GM18873 (cell line): ENCODE data around the gene SPATS2L.

Experiments used
- ATAC-seq: cut with Tn5 transposase; IDR thresholded peaks from one replicate; pipeline ENCODE4 v1.9.1; 2021; ENCODE audit warnings: mild to moderate bottlenecking, moderate library complexity, moderate number of reproducible peaks; ENCODE audit not compliant: unreplicated experiment, low FRiP score

SPATS2L gene

DNA sequence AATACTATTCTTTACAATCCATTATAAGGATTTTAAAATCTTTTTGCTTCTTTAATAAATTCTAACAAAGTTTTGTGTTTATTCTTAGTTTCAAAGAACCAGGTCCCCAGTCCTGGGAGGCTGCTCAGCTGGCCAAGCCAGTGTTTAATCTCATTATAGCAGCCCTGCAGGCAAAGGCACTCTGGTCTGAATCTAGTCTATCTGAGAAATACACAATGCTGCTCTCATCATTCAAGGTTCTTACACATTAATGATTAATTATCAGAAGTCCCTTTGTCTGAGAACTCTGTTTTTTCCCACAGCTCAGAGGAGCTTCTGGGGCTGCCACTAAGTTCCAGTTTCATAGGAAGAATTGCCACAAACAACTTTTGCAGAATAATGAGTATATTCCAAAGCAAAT, 175.7 kb downstream of the SPATS2L start:
- ATAC-seq: peak; percentile 54

DNA sequence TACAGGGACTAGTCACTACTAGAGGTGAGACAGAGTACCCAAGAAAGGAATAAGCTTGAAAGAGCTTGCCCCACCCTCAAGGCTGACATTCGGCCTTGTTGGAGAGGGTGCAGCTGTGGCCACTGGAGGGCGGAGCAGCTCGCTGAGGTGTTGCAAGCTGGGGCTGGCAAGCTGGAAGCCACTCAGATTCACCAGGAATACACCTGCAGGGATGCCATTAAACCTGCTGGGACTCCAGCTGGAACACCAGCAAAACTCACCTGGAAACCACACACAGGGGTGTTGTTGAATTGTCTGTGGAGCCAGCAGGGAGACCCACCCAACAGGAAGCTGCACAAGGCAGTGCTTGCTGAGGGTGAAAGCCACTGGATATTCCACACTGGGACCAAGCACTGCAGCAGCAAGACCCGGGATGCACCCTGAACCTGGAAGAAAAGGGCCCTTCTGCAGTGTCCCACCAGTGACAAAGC, 177.3 kb downstream of the SPATS2L start:
- peak; percentile 40 for ATAC-seq

DNA sequence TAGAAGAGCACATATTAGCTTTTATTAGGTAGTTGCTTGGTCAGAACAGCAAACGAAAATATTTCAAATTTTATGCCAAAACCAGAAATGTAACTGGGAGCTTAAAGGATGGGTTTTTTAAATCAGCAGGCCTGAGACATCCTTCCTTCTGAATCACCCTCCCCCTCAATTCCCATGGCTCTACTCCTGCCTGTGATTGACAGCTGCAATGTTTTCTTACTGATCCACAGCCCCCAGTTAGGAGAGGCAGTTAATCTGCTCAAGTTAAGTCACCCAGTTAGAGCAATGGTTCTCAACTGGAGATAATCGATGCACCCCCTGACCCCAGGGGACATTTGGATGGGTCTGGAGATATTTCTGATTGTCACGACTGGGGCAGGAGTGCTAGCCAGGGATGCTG, 178.4 kb downstream of the SPATS2L start:
- no peak for ATAC-seq

DNA sequence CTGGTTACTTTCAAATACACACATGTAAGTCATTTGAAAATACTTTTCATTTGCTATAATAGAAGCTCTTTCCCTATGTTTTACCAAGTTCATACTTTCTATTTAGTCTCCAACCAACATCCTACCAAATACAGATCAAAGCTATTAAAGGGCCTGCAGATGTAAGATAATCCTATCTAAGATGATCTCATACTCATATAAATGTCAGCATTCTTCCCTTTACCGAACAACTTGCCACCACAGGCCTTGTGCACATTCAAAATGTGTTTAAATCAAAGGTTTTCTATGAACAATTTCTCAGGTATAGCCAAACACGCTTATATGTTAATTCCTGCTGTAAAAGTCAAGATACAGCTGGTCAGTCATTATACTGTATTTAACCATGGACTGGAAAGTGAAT, 180.0 kb downstream of the SPATS2L start:
- no peak for ATAC-seq

DNA sequence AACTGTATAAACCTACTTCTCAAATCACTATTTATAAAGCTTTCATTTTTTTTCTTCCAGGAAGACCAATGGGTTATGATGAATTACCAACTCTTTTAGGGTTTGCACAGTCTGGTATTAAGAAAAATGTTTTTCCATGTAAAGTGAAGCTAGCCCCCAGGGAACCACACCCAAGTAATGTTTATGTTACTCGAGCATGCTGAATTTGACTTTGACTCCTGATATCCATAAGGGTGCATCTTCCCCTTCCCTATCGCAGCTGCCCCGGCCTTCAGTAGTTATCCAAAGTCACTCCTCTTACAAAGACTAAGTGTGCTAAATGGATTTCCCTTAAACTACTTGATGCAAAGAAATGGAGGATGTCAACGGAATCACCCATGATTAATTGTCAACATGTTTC, 181.7 kb downstream of the SPATS2L start:
- no peak for ATAC-seq

DNA sequence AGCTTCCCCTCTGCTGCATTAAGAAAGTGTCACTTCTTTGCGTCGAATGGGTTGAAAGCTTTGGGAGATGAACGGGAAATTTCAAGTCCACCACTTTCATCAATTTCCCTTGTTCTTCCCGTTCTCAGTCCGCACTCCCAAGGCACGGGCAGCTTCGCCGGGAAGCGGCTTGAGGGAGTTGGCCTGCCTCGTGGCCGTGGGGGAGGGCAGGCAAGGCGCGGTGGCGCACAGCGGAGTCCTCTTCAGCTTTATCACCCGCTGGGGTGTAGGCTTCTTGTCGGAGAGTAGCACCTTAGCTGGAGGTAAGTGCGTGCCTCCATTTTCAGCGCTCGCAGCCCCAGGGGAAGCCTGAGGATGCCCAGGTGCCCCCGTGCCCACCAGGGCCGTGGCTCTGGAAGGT, 183.5 kb downstream of the SPATS2L start:
- no peak for ATAC-seq

DNA sequence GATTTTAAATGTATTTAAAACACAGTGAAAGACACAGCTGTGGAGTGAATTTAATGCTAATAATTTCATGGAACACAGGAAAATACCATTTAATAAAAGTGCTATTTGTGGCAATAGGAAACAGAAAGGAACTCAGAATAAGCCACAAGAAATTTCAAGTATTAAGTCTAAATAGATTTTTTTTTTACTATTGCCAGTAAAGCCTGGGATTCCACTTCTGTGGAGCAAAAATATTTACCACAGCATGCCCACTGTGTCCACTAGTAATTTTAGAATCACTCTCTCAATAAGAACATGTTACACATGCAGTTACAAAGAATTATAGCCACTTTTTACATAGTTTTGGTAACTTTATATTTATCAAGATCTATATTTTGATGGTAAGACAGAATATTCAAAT, 186.2 kb downstream of the SPATS2L start:
- ATAC-seq: no peak

DNA sequence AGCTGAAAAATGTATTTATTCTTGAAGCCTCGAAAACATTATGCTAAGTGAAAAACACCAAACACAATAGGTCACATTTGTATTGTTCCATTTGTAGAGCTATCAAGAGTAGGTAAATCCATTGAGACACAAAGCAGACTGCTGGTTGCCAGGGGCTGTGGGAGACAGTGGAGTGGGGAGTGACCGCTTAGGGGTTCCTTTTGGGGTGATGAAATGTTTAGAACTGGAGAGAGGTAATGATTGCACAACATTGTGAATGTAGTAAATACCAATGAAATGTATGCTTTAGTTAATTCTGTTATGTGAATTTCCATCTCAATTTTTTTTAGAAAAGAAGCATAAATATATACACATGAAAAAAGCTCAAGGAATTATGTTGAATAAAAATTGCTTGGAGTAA, 187.6 kb downstream of the SPATS2L start:
- no peak for ATAC-seq

DNA sequence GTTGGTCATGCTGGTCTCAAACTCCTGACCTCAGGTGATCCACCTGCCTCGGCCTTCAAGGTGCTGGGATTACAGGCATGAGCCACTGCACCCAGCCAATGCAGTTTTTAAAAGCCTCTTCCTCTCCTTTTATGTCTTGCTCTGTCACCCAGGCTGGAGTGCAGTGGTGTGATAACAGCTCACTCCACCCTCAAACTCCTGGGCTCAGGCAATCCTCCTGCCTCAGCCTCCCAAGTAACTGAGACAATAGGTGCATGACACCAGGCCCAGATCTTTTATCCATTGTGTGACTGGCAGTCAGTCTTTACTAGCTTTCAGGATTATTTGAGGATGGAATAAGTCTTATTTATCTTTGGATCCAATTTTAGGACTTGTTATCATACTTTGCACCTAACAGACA, 190.2 kb downstream of the SPATS2L start:
- no peak for ATAC-seq

DNA sequence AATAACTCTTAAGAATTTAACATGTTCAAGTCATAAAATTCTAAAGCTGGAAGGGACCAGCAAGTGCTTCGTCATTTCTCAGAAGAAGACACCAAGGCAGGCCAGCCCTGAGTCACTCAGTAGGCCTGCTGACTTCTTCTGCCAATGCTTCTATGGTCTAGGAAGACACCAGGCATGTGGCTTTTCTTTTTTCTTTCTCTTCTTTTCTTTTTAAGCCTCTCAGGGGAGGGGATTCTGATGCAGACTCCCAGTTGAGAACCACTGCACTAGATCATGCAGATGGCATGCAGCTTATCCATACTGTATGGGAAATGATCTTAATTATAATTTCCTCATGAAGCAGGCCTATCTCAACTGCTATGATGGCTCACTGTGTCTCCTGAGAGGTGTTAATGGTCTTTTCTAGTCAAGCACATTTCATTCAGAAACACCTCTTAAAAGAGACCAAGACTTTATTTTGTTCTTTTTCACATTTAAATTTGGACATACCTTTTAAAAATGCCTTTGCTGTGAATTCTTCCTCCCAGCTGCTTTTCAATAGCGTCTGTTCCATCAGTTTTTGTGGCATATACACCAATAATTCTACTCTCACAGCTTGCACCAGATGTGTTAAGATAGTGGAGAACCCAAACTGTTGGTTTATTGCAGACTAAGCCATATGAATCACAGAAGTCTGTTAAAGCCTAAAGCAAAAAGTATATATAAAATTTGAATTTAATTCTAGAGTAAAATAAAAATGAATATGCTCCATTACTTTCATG, 192.1 kb downstream of the SPATS2L start:
- no peak for ATAC-seq

DNA sequence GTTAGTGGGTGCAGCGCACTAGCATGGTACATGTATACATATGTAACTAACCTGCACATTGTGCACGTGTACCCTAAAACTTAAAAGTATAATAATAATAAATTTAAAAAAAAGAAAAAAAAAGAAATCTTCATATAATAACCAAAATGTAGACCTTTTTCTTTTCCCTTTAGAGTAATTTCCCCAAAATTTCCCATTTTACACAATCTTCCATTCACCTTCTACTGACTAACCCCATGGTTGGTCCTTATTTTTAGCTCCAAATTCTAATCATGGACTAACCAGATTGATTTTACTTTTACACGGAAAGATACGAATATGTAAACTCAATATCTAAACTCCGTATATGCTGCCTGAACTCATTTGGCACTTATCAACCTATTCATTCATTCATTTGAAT, 195.7 kb downstream of the SPATS2L start:
- ATAC-seq: no peak

DNA sequence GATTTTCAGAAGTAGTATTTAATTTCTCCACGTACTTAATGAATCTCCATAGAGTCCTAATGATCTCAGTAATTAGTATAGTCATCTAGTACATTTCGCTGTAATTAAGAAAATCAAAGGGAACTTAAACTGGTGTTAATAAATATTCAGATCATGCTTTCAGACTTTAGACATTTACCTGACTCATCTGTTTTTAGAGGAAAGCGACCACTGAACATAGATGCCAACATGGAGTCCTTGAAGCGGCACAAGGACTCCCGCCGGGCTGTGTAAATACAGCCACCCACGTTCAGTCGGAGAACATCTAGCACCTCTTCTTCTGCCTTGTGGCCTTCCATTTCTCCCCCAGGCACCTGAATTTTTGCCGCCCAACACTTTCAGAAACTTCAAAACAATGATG, 200.2 kb downstream of the SPATS2L start:
- ATAC-seq: no peak

DNA sequence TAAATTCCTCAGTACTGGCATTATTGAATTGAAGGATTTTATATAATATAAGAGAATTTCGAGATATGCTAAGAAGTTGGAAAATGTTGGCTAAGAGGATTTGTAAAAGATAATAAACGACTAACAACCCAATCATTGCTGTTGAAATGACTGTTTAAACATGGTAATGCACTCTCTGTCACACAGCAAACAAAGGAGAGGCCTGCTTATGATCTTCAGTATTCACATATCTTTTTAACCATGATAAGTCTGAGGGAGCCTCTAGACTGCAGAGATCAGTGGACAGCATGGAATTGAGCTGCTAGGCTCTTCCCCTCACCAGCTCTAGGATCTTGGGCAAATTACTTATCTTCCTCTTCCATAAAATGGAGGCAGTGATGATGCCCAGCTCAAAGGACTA, 200.7 kb downstream of the SPATS2L start:
- ATAC-seq: no peak

DNA sequence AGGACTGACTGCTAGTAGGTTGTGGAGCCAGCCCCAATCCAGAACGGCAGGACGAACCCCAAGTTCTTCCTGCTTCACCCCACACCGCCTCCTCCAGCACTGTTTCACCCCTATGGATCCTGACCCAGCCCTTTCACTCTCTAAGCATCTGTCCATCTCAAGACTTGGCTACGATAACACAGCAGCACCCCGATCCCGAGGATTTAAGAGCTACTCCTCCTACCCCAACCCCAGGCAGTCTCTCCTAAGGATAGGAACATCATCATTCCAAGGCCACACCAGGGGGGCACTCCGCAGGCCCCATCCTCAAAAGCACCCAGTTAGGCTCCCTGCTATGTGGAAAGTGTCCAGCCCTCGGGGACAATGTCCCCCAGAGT, 202.7 kb downstream of the SPATS2L start:
- ATAC-seq: no peak

DNA sequence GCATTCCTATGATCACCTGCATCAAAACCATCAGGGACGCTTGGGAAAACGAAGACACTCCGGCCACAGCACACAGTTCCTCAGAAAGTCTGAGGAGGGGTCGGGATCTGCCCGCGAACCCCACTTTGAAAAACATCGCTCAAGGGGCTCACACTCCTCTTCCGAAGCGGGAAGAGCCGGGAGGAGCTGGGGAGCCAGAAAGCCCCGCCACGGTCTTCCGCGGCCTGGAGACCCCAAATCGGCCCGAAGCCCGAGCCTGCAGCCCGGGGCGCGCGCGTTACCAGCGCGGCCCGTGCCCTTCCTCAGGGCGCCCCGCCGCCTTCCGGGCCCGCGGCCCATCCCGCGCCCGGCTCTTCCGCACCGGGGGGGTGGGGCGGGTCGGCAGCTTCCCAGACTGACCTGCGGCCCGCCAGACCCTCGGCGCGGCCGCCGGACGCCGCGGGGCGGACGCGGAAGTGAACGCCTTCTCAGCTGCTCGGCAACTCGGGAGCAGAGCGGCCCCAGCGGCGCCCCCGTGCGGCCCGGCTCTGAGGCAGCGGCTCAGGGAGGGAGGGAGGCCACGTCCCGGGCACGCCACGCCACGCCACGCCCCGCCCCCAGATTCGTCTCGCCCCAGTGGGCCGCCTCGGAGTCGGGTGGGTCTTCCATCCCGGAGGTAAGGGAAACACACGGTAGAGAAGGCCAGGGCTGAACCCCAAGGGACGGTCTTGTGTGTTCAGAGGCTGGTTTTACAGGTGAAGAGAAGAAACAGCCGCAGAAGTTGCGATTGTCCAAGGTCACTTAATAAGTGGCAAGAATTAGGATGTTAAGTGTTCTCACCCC, 203.3 kb downstream of the SPATS2L start, which contains the start of gene KCTD18:
Gene KCTD18, minus strand, starts transcription at position 457 of the 822 bp plus-strand sequence. CDS start 3,052 bp downstream, outside the sequence.
- peak; percentile 84 for ATAC-seq

DNA sequence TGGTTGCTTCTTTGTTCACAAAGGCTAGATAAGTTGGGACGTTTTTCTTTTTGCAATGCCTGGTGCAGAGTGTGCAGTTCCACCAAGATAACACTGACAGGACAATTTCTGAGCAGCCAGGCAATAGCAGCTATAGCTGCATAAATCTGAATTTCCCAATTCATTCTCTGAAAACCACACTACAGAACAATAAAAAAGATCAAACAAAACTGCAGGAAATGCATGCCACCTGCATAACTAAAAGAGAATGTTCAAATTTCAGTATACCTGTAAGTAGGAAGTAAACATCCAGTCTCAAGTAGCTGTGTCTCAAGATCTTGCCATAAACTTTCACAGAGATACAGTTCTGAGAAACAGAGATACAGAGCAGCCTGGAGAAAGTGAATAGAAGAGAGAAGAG, 208.7 kb downstream of the SPATS2L start:
- no peak for ATAC-seq

DNA sequence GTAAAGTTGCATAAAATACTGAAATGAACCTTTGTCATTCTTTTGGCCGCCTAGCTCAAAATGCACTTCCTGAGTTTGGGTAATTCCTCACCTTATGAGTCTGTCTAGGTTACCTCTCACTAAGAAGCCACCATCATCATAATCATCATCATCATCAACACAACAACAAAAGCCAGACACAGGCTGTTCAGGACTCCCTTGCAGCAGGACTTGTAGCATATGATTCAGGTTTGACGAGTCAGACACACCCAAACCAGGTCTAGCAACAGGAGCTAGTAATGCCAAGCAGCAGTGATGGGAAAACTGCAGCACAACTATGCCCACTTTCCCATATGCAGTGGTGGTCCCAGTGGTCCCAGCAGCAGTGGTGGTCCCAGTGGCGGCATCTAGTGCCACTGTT, 216.7 kb downstream of the SPATS2L start:
- ATAC-seq: no peak

DNA sequence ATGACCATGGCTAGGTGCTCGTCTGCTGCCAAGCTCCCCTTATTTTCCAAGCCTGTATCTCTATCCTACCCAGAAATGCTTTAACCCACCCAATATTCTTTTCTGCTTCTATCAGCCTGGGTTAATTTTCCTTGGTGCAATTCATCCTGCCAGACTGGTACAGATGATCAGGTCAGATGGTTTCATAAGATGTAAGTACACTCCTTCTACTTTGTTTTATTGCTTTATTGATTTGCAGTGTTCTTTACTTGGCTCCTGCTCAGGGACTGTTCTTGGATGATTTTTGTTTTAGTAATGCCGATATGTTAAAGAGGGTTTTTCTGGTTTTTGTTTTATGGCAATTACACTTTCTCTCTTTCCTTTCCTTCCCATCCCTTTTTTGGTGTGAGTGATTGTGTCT, 217.1 kb downstream of the SPATS2L start:
- ATAC-seq: no peak

DNA sequence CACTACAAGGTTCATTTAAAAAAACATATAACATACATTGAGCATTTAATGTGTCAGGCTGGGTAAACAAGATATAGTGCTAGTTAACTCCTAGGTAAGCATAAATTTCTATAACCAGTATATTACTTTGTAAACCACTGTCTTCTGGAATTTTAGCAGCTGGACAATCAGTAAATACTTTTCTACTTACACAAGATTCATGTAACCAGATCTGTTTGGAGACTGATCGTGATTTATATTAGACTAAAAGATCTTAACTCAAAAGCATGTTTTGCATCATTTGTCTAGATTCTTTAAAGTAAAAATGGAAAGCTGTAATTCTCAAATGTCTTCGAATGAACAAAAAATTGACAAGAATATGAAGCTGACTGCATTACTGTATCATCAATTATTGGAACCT, 218.6 kb downstream of the SPATS2L start:
- no peak for ATAC-seq

DNA sequence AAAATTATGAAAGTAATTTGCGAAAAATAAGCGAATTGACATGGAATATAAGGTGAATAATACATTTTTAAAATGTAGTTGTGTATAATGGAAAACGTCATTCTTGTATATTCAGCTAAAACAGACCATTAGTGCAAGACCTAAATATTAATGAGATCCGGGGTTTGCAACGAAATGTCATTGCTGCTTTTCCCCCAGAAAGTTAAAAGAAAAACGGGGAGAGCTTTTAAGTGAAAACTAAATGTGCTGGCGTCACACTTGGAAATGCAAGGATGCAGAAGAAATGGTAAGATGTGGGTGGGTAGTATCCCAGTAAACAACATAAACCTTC, 219.0 kb downstream of the SPATS2L start:
- ATAC-seq: no peak

DNA sequence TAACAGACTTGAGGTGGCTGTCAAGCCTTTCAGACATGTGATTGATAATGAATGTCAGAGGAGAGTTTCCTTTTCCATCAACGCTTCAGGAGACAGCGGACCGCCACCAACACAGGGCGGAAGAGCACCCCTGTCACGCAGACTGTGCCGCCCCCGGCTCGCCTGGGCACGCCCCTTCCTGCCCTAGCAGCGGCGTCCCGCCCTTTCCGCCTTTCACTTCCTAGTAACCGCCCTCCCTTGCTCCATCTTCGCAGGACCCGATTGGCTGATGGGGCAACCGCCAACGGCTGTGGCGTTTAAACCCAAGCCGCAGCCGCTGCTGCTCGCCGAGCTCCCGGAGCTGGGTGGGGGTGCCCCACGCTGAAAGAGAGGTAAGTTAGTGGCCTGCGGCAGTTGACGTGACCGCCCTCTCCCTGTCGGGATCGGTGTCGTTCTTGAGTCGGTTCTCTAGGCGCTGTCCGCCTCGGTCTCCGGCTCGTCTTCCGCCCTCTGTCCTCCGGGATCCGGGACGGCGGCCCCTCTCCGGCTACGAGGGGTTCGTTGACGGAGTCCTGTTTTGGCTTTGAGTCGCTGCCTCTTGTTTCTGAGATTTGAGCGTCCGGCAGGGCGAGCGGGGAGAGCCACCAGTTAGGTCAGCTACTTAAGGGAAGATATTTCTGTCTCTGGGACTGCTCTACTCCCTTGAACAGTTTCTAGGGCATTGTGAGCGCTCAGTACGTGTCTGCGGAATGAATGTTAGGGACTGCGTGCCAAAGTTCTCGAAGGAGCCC, 219.6 kb downstream of the SPATS2L start, which contains the start of gene SGO2:
Gene SGO2, plus strand, starts transcription at position 326 of the 770 bp plus-strand sequence. CDS start 6,769 bp downstream, outside the sequence.
- peak; percentile 99 for ATAC-seq
